Measurements from ENCODE around the gene MTFR2.

DNA sequence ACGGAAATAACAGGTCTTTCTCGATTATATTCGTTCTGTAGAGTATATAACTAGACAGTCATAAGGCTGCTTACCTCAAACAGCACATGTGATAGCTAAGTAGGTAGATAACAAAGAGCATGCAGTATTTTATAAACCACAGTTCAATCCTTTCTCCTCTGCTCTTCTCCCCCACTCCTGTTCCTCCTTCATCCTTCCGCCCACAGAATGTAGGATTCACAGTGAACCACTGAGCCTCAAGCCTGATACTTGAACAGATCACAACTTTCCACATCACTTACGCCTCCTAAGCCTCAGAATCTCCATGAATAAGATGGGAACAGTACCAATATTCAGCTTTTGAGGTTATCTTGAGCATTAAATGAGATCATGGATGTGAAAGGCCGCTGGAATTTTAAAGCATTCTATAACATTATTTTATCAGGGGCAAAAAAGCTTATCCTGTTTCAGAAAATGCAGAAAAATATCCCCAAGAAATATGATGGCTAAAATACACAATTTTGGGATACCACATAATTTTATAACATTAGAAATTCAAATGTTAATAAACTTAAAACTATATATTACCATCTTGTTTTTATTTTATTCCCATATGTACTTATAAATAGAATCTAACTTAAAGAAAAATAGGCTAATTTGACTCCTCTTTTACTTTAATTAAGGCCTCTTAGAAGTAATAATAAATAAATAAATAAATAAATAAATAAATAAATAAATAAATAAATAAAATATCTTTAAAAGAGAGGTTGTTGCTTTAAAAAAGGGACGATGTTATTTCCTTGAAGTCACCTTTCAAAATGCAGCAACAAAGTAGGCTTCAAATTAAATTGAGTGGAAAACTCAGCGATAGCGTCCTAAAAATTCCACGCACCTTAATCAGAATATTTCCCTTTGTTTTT, 33.4 kb downstream of the MTFR2 start:
- TF ChIP-seq POLR2A (IDR thresholded peaks at IDR 0.05) = no peak
- TF ChIP-seq, protein P1, sequence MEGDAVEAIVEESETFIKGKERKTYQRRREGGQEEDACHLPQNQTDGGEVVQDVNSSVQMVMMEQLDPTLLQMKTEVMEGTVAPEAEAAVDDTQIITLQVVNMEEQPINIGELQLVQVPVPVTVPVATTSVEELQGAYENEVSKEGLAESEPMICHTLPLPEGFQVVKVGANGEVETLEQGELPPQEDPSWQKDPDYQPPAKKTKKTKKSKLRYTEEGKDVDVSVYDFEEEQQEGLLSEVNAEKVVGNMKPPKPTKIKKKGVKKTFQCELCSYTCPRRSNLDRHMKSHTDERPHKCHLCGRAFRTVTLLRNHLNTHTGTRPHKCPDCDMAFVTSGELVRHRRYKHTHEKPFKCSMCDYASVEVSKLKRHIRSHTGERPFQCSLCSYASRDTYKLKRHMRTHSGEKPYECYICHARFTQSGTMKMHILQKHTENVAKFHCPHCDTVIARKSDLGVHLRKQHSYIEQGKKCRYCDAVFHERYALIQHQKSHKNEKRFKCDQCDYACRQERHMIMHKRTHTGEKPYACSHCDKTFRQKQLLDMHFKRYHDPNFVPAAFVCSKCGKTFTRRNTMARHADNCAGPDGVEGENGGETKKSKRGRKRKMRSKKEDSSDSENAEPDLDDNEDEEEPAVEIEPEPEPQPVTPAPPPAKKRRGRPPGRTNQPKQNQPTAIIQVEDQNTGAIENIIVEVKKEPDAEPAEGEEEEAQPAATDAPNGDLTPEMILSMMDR (IDR thresholded peaks at IDR 0.05) = no peak
